ENCODE data around the gene FAM162B.

DNA sequence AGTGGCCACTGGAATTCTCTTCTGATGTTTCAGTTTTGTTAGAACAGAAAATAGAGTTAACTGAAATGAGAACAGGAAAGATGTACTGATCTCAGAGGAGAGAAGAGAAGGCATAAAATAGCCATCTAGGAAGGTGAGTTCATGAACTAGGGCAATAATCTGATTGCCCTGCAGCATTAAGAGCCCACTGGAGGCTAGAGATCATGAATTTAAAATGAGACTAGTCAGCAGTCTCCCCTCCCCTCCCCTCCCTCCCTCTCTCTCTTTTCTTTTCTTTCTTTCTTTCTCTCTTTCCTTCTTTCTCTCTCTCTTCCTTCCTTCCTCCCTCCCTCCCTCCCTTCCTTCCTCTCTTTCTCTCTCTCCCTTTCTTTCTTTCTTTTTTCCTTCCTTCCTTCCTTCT lies 34.4 kb upstream of the FAM162B start:
- TF ChIP-seq, protein P1, sequence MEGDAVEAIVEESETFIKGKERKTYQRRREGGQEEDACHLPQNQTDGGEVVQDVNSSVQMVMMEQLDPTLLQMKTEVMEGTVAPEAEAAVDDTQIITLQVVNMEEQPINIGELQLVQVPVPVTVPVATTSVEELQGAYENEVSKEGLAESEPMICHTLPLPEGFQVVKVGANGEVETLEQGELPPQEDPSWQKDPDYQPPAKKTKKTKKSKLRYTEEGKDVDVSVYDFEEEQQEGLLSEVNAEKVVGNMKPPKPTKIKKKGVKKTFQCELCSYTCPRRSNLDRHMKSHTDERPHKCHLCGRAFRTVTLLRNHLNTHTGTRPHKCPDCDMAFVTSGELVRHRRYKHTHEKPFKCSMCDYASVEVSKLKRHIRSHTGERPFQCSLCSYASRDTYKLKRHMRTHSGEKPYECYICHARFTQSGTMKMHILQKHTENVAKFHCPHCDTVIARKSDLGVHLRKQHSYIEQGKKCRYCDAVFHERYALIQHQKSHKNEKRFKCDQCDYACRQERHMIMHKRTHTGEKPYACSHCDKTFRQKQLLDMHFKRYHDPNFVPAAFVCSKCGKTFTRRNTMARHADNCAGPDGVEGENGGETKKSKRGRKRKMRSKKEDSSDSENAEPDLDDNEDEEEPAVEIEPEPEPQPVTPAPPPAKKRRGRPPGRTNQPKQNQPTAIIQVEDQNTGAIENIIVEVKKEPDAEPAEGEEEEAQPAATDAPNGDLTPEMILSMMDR (IDR thresholded peaks at IDR 0.05) = no peak
- no peak for TF ChIP-seq POLR2A (IDR thresholded peaks at IDR 0.05)
- TF ChIP-seq POLR2AphosphoS5 (IDR thresholded peaks at IDR 0.05) = no peak
- TF ChIP-seq EP300 (IDR thresholded peaks at IDR 0.05) = no peak
